HG03439 (cell line): ENCODE measurements around the gene HPCAL1.

Experiments
- ATAC-seq: cut with Tn5 transposase; IDR thresholded peaks from one replicate; pipeline ENCODE4 v1.9.1; 2021; ENCODE audit warnings: mild to moderate bottlenecking, moderate library complexity; ENCODE audit not compliant: unreplicated experiment

HPCAL1 gene

DNA sequence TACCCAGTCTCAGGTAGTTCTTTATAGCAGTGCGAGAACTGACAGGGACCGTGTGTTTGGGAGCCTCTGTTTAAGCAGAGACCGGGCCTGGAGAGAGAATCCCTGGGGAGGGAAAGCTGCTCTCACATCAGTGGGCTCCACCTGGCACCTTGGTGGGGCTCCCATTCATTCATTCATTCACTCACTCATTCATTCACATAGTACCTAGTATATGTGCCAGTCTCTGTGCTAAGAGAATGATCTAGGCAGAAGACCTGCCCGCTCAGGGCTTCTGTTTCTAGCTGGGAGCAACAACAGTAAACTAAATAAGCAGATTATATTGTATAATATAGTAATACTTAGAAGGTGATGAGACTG, 17.8 kb downstream of the HPCAL1 start:
- no peak for ATAC-seq

DNA sequence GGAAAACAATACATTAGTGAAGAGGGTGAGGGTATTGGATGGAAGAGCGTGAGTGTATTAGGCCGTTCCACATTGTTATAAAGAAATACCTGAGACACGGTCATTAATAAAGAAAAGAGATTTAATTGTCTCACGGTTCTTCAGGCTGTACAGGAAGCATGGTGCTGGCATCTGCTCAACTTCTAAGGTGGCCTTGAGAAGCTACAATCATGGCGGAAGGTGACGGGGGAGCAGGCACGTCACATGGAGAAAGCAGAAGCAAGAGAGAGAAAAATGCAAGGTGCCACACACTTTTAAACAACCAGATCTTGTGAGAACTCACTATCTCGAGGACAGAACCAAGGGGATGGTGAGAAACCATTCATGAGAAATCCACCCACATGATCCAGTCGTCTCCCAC, 18.2 kb downstream of the HPCAL1 start:
- ATAC-seq = no peak

DNA sequence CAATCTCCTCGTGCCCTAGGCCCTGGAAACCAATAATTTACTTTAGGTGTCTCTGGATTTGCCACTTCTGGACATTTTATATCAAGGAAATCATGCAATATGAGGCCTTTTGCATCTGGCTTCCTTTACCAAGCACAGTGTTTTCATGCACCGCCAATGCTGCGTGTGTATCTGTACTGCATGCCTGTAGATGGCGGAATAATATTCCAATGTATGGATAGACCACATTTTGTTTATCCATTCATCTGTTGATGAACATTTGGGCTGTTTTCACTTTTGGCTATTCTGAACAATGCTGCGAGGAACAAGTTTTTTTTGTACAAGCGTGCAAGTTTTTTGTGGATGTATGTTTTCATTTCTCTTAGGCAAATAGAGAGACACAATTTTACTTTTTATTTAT, 18.9 kb downstream of the HPCAL1 start:
- no peak for ATAC-seq

DNA sequence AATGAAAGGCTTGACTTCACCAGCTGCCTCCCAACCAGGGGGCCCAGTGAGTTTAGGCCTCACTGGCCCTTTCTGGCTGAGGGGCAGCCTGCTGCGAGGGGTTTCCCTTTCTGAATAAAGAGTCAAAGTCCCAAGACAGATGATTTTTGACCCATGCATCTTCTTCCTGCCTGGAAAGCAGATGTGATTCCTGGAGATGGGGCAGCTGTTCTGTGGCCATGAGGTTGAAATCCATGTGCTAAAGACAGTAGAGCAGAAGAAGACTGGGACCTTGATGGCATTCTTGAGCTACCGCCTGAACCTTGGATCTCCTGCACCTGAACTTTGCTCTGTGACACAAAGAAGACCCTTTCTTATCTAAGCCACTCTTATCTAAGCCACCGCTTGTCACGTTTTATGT, 19.8 kb downstream of the HPCAL1 start:
- no peak for ATAC-seq

DNA sequence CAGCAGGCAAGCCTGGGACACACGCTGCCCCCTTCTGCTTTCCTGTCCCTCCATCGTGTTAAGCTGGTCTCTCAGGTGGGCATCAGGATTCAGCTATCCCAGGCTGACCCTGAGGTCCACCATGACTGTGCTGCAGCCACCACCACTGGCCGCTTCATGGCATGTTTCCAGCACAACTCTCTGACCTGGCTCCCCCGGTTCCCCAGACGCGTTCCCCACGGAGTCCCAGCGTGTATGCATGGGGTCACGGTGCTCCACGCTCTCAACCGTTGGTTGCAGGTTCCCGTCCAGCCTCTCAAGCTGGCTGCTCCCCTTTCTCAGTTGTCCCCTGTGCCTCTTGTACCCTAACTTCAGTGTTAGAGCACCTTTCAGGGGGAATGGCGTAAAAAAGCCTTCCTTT, 20.3 kb downstream of the HPCAL1 start:
- ATAC-seq = no peak

DNA sequence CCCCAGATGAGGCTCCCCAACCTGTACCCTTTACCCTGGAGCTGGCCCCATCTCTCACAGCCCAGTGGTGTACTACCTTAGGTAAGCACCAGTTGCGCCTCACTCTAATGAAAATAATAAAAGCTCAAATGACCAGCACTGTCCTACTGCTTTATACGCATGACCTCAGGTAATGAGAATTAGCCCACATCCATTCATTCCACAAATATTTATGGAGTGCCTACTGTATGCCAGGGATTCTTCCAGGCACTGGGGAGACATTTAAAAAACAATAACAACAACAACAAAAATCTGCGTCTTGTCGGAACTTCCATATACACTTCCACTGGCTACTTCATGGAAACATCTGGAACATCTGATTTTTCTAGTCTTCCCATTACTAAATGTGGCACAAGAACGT, 20.8 kb downstream of the HPCAL1 start:
- no peak for ATAC-seq

DNA sequence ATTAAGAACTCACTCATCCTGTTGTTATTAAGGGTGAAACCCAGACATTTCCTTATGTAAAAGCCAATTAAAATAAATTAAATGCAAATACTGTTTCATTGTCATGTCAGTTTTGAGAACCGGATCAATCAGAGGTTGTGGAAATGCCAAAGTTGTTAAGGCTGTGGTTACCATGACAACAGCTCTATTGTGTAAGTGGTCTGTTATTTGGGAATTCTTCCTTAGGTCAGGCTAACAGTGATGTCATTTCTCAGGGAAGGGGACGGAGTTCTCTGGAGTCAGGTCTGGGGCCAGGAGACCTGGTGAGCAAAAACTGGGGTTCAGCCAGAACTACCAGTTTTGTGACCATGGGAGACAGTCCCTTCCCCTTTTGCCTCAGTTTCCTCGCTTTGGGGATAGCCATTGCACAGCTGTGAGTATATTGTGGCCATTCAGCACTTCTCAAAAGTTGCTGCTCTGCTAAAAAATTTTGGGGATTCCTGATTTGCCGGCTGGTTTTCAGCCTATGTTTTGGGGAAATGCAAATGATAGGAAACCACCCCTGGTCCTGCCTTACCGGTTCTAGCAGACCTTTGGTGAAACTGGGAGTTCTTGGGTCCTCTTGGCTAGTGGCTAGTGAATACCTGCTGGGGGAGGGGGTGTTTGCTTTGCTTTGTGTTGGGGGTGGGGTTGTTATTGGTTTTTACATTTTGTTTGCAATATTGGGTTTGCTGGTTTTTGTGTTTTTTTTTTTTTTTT, 21.6 kb downstream of the HPCAL1 start:
- ATAC-seq = no peak

DNA sequence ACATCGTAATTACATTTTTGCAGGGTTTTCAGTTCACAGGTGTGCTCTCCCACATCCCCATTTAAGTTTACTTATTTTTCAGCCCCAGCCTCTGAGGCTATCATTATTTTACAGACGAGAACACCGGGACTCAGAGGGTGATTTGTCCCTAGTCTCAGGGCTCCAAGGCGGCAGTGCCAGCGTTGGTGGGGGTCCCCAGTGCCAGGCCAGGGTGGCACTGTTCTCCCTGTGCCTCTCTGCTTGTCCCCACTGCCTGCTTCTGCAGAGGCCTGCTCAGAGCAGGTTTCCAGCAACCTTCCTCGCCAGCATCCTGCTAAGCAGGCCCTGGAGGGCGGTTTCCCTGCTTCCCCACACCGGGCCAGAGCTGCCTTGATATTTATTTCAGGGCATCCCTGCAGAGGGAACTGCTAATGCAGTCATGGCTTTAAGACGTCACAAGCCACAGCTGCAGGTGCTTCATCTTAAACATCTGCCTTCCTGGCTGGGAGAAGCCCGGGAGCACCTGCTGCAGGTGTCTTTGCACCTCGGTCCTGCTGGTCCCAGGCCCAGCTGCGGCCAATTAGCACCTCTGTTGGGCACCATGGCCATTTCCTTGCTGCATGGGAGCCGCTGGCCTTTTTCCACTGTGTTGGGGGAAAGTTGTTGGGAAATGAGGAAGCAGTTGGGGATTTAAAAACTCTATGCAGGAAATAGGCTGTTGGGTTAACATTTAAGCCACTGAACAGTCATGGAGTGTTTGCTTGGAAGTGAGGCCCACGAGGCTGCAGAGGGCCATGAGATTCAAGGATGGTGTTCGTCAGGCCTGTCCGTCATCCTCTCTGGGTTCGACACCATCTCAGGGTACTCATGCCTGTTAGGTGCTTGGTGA, 22.8 kb downstream of the HPCAL1 start:
- ATAC-seq = no peak

DNA sequence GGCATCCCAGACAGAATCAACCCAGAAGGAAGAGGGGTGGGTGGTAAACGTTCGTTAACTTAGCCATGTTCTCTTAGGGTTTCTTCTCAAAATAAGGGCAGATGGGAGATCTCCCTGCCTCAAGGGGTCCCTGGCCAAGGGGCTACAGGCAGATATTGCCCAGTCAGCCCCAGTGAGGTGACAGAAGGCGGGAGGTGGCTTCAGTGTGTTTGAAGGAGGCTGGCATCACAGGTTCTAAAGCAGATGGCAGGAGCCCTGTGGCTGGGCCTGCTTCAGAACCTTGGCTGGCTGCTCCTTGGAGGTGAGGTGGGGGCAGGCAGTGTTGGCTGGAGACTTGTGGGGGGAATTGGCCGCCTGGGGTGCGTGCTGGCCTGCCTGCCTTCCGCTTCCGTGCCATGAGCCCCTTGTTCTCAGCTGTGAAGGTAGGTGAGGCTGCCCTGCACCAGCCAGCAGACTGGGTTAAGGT, 23.5 kb downstream of the HPCAL1 start:
- no peak for ATAC-seq

DNA sequence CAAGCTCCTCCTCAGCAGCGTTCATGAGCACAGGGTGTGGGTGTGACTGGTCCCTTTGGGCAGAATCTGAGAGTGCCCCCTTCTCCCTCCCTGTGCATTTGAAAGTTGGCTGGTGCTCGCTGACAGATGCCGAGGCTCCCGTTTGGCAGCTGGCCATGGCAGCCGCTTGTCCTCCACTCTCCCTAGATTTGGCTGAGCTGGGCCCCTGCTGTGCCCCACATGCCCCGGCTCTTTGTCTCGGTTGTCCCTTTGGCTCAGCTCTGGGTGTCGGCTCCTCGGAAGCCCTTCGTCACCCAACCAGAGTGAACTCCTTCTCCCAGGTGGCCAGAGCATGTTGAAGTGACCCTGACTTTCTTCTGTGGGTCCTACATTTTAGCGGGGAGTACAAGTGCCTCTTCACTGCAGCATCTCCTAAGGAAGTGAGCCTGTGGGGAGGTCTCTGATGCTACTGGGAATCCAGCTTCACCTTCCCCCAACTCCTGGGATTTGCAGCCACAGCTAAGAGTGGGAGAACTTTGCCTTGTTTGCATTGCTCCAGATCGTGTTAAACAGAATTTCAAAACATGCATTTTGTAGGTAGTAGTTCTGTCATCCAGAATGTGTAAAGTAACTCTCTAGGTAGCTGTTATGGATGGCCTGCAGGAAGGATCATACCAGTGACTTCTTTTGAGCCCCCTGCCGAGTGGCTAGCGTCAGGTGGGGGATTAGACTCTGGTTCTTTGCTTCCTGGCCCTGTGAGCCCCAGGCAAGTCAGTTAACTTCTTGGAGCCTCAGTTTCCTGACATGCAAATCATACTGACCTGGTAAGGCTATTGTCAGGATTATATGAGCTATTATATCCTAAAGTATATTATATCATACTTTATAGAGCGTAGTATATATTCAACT, 24.2 kb downstream of the HPCAL1 start:
- no peak for ATAC-seq

DNA sequence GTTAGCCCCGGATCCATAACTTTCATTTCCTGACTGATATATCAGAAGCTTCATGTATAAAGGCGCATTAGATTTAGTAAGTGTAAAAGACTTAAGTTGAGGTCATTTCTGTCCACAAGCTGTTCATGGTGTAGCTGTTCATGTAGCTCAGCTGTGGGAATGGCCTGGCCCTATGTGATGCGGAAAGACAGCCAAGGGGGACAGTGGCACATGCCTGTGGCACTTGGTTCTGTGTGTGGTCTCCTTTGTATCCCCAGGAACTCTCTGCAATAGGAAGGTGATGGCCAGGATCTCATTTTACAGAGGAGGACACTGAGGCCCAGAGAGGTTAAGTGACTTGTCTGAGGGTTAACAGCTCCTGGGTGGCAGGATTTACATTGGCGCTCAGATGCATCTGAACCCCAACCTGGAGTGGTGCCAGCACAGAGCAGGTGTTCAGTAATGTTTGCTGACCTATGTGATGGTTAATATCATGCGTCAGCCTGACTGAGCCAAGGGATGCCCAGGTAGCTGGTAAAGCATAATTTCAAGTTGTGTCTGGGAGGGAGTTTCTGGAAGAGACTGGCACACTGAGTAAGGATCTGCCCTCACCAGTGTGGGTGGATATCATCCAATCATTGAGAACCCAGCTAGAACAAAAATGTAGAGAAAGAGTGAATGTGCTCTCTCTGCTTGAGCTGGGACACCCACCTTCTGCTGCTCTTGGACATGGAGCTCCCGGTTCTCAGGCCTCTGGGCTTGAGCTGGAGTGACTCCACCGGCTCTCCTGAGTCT, 25.4 kb downstream of the HPCAL1 start:
- ATAC-seq = no peak

DNA sequence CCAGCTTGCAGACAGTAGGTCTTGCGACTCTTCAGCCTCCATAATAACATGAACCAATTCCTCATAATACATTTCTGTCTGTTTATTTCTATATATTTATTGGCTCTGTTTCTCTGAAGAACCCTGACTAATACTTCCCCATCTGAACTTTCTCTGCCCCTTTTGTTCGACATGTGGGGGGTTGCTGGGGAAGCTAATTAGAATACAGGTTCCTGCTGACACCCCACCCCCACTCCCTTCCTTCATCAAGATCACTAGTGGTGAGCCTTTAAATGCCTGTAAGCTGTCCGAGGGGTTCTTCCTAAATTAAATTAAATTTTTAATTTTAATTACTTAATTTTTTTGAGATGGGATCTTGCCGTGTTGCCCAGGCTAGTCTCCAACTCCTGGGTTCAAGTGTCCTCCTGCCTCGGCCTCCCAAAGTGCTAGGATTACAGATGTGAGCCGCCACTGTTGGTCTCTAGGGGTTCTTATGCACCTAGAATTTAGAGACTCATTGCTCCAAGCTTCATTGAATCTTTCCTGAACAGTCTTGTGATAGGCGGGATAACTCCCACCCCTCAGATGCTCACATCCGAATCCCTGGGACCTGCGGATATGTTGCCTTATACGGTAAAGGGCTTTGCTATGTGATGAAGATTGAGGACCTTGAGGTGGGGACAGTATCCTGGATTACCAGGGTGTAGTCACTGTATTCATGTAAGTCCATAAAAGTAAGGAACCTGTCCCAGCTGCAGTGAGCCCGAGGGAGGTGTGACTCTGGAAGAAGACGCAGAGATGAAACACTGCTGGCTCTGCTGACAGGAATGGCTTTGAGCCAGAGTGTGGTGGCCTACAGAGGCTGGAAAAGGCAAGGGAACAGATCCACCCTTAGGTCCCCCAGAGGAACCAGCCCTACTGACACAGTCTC, 26.2 kb downstream of the HPCAL1 start:
- no peak for ATAC-seq

DNA sequence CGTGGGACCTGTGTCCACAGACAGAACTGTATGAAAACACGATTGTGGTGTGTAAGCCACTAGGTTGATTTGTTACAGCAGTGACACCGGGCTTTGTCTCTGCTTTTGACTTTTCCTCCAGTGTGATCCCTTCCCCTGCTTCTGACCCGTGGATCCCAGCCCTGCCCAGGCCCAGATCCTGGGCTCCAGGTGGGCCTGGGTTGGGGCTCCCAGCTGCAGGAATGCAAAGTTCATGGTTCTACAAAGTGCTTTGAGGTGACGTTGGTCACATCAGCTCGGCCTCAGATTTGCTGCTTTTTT, 26.8 kb downstream of the HPCAL1 start:
- ATAC-seq = no peak

DNA sequence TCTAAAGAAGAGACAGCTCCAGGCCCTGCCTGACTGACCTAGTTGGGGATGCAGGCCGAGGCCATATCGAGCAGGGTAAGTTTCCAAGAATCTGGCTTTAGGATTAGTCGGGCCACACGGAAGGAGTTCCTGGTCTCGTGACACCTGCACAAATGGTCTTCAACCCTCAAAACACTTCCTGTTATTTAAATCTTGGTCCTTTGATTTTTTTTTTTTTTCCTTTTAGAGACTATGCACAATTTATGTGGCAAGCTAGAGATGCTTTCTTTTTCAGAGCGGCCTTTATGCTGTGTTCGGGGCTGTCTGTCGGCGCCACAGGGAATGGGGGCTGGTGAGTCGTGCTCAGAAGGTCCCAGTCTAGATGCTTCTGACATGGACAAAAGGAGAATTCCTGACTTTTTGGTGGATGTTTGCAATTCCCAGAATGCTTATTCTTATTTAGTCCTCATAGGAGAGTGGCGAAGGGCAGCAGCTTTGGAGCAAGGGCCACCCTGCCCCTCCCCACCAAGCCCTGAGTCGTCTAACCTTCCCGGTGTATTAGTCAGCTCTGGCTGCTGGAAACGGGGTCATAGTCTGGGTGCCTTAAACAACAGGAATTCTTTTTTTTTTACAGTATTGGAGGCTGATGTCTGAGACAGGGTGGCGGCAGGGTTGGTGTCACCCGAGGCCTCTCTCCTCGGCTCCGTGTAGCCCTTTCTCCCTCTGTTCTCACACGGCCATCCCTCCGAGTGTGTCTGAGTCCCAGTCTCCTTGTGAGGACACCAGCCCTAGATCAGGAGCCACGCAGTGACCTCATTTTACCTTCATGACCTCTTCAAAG, 27.4 kb downstream of the HPCAL1 start:
- ATAC-seq = no peak

DNA sequence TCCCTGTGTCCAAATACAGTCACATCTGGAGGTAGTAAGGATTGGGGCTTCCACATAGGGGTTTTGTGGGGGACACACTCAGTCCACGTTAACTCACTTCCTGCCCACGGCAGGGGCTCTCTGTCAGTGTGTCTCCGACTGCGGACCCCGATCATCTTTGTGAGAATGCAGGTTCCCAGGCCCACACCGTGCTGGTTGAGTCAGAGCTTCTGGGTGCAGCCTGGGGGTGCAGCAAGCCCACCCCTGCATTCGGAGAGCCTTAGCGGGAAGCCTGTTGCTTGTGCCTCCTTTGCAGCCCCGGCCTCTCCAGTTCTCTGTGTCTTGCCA, 28.0 kb downstream of the HPCAL1 start:
- ATAC-seq = no peak

DNA sequence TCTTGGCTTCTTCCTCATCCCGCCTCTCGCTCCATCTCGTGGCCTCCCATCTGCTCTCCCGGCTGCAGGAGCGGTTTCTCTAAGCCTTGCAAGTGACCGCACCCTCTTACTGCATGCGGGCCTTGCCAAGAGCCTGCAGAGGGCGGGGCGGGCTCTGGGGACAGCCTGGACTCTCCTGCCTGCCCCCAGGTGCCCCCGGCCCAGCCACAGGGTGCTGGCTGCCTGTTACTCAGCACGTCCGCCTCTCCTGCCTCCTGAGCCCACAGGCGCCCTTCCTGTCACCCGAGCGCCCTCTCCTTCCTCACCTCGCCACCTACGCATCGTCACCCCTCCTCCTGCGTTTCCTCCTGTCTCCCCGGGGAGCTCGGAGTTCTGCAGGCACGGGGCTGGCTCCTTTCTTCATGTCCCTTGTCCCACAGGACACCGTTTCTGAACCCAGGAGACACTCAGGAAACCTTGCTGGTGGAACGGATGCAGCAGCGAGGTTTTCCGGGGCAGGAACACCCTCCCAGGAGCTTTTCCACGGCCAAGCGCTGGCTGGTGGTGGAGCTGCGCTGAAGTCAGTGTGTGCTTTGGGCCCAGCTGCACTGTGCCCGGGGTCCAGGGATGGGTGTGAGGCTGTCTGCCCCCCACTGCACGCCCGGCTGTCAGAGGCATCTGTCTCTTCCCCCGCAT, 28.5 kb downstream of the HPCAL1 start:
- ATAC-seq = peak; percentile 68

DNA sequence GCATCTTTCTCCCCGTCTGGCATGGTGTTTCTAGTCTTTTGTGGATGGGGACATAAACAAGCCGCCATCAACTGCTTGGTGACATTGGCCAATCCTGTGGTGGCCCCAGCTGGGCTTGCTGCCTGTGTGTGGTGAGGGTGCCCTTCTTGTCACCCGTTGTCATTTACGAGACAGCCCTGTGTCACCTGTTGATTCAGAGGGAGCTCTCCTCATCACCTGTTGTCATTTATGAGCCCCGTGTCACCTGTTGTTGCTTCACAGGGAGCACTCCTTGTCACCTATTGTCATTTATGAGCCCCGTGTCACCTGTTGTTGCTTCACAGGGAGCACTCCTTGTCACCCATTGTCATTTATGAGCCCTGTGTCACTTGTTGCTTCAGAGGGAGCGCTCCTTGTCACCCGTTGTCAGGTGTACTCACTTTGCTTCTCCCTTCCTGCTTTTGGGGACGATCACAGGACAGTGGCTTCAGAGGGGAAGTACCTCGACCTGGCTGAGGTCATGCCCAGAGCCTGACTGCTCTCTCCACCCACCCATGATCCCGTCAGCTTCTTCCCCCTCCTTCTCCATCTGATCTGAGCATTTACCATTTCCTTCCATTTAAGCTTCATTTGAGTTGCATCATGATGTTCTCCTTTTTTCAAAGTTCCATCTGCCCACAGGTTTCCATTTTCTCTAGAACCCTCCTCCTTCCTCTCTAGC, 29.1 kb downstream of the HPCAL1 start:
- ATAC-seq = peak; percentile 59
